ENCODE data around the gene MRPL43.
"Not testable (repeated sequence)": the region's sequence is repeated elsewhere in the genome, so short reads cannot be mapped to it uniquely, and the experiment has no call there.

Gene MRPL43

DNA sequence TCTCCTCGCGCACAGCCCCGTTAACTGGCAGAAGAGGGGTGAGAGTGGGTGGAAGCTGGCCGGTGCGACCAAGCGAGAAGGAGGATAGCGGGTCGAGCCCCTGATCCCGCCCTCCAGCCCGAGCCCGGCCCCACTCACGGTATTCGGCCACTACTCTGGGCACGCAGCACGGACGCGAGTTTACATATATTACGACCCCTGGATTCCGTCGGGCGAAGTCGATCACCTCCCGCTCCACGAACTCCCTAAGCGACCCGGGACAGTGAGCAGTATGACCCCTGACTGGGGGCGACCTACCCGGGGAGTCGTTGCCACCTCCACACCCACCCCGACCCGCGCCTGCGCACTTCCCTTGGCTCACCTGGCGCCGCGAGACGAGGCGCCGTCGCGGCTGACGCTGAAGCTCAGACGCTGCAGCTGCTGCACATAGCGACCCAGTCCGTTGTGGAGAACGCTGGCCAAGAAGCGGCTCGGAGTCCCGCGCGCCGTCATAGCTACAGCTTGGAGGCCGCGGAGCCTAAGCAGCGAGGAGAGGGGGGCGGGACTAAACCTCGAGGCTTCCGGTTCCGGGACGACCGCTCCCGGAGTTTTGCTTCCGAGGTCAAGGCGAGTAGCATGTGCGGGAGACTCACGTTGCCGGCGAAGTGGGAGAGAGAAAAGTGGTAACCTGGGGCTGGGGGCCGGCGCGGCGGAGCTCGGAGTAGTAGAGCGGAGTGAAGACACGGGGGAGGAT, at the start of gene MRPL43, which contains the start of gene TWNK:
TSS of gene MRPL43 (minus strand) at position 546 of the 733 bp plus-strand sequence. CDS start at position 492, 54 bp downstream.
TSS of gene TWNK (plus strand) at position 592 of the 733 bp plus-strand sequence. CDS start 668 bp downstream, outside the sequence.
- DNase-seq (ENCODE audit: low read depth in 2 of 2): peak; percentile 76 to 77

DNA sequence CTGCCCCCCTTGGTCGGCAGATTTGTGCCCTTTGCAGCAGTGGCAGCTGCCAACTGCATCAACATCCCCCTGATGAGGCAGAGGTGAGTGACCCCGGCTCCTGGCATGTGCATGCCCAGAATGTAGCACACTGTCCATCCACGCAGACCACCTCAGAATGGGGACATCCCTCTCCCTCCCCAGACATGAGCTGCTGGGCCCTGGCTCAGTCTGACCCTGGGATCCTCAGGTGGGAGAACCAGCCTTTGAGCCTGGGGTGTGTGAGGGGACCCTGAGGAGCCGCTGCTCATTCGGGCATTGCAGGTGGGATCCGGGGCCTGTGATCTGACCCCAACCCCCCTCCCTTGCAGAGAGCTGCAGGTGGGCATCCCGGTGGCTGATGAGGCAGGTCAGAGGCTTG, 49.4 kb upstream of the MRPL43 start:
- no peak for DNase-seq (ENCODE audit: low read depth in 2 of 2)

DNA sequence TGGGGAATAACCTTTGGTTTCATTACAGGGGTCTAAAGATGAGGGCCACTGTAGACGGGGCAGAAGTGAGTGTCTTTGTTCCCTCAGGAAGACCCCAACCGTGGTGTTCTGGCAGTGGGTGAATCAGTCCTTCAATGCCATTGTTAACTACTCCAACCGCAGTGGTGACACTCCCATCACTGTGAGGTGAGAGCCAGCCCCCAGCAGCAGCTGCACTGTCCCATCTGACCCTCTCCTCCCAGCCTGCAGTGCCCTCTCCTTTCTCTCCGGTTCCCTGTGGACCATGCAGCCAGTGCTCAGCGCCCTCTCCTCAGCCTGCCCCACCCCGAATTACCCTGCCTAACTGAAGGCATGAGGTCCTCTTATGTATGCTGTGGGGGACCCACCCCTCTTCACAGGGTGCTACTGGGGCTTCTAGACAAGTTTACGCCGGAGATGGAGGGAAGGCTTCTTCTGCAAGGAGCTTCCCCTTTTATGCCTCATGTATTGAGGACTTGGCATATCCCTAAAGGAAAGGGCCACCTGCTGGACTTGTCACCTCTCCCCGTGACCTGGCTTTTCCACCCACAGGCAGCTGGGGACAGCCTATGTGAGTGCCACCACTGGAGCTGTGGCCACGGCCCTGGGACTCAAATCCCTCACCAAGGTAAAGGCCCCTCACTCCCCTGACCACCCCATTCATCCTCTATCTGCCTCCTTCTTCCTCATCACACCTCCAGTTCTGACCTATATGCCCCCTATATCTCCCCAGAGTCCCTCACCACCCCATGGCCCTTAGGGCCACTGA, 48.8 kb upstream of the MRPL43 start:
- DNase-seq (ENCODE audit: low read depth in 2 of 2): no peak

DNA sequence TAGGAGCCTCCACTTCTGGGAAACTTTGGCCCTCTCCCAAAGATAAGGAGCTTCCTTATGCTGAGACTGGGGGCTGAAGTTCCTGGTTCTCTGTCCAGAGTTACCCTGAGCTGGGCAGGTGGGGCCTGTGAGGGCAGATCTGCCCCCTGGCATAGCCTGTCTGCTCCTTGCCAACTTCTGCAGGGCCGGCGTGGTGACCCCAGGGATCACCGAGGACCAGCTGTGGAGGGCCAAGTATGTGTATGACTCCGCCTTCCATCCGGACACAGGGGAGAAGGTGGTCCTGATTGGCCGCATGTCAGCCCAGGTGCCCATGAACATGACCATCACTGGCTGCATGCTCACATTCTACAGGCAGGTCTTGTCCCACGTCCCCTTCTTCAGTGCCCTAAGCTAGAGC, 48.0 kb upstream of the MRPL43 start:
- no peak for DNase-seq (ENCODE audit: low read depth in 2 of 2)

DNA sequence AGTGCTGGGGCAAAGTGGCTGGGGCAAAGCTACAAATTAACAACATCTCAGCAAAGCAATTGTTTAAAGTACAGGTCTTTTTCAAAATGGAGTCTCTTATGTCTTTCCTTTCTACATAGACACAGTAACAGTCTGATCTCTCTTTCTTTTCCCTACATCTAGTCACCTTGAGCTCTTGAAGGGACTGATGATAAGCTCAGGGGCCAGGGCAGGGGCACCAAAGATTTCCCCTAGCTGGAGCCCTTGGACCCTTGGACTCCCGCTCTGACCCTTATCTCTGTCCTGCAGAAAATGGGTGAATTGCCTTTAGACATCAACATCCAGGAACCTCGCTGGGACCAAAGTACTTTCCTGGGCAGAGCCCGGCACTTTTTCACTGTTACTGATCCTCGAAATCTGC, 47.1 kb upstream of the MRPL43 start:
- not testable (repeated sequence) for DNase-seq (ENCODE audit: low read depth in 2 of 2)

DNA sequence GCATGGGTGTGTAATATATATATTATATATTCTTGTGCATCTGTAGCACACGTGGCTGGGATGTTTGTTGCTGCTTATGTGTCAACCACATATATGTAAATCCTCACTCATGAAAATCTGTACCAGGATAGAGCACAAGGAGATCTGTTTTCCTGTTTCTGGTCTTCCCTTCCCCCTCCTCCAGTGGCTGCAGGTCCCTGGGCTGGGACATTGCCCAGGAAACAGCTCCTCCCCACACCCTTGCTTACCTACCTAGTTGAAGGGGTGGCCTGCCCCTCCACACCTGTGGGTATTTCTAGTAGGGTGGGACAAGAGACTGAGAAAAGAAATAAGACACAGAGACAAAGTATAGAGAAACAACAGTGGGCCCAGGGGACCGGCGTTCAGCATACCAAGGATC, 46.0 kb upstream of the MRPL43 start:
- no peak for DNase-seq (ENCODE audit: low read depth in 2 of 2)

DNA sequence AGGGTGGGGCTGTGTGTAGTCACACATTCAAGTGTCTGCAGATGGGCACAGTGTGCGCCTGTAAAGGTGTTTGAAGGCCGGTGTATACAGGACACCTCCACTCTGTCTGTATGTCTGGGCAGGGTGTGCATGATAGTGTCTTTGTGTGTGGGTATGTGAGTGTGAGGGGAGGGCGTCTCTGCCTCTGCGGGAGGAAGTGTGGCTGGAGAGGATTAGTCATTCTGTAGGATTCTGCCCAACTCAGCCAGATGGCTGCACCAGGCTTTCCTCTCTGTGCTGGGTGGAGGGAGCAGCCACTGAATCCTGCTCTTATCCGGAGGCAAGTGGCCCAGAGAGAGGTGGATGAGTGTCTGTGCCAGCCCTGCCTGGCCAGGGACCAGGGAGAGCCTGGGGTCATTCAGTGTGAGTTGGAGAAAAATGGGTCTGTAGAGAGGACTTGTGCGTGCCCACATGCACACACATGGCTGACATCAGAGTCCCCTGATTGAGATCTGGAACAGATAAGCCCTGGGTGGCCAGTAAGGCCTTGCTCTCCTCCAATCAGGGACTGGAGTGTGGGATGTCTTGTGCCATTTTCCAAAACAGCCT, 45.4 kb upstream of the MRPL43 start:
- DNase-seq (ENCODE audit: low read depth in 2 of 2): peak; percentile 23 to 42

DNA sequence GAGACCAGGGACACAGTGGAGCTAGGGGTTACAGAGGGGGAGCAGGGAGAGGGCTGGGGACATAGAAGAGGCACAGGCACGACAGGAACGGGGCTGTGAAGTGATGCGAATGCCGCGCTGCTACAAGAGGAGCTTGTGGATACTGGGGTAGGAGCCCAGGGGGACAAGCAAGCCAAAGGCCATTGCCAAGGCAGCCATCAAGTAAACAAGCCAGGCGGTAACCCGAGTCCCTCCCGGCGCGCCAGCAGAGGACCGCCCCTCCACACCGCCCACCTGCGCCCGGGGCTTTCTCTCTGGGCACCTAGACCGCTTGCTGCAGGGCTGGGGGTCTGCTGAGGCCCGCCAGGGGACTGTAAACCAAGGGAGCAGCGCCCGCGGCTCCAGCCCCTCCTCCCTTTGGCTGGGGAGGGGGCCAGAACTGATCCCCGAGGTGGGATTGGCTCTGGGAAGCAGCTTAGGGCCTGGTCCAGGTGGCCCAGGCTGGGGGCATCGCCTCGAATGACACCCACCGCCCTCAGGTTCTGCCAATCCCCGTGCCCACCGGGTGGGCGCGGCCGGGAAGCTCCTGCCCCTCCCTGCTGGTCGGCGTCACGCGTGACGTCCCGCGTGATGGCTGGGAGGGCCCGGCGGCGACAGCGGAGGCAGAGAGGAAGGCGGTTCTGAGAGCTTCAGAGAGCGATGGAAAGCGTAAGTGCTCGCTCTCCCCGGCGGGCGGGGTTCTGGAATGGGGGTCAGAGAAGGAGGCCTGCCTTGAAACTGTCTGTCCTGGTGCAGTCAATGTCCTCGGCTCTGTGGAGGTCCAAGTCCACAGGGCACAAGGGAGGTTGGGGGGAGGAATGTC, 44.7 kb upstream of the MRPL43 start:
- DNase-seq (ENCODE audit: low read depth in 2 of 2): peak; percentile 47 to 53

DNA sequence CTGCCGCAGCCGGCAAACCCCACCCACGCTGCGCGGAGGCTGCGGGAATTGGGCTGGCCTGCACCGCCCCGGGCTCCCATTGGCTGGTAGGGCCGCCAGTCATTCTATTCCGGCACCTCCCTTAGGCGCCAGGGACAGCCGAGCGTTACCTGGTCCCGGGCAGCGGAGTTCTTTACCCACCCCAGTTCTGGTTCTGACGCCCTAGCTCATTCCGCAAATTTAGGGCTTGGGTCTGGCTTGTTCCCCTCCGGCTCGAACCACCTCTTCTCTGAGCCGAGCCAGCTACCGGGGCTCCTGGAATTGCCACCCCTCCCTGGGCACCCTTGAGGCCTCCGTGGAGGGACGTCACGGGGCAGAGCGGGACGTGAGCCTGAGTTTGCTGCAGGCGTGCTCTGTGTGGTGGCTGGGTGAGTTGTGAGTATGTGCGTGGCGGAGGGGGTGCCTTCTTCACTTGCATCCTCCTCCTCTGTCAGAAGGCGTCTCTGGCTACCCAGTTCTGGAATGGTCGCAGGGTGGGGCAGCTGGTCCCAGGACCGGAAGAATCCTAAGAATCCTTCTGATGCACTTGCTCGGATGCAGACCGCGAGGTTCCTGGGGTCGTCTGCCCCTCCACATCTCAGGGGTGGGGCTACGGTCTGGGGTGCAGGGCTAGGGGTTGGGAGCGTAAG, 44.0 kb upstream of the MRPL43 start, which contains the start of the genes PDZD7 and SFXN3:
TSS of gene PDZD7 (minus strand) at position 2 of the 668 bp plus-strand sequence. CDS start 910 bp downstream, outside the sequence.
TSS of gene SFXN3 (plus strand) at position 107 of the 668 bp plus-strand sequence. CDS start 3,461 bp downstream, outside the sequence.
- peak; percentile 96 to 97 for DNase-seq (ENCODE audit: low read depth in 2 of 2)

DNA sequence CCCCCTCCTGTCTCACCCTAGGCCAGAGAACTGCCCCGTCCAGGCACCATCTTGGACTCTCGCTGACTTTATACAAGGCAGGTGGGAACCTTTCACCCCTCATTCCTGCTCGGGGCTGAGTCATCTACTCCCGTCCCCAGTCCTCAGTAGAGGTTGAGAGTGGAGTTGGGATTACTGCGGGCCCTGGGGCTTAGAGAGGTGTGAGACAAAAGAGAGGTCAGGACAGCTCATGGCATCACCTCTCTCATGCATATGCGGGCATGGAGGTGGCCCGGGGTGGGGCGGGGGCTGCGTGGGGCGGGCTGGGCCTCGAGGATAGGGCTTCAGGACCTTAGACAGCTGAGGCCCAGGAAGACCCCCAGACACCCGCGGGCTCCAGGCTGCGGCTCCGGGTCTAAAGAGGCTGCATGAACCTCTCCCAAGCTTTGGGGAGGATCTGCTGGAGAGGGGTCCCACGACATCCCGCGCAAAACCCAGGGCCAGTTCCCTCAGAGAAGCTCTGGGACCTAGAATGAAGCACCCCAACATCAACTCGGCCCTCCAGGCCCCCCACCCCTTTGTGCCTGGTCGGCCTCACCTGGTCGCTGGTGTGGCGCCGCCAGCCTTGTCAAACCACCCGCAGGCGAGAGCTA, 43.3 kb upstream of the MRPL43 start:
- DNase-seq (ENCODE audit: low read depth in 2 of 2): no peak

DNA sequence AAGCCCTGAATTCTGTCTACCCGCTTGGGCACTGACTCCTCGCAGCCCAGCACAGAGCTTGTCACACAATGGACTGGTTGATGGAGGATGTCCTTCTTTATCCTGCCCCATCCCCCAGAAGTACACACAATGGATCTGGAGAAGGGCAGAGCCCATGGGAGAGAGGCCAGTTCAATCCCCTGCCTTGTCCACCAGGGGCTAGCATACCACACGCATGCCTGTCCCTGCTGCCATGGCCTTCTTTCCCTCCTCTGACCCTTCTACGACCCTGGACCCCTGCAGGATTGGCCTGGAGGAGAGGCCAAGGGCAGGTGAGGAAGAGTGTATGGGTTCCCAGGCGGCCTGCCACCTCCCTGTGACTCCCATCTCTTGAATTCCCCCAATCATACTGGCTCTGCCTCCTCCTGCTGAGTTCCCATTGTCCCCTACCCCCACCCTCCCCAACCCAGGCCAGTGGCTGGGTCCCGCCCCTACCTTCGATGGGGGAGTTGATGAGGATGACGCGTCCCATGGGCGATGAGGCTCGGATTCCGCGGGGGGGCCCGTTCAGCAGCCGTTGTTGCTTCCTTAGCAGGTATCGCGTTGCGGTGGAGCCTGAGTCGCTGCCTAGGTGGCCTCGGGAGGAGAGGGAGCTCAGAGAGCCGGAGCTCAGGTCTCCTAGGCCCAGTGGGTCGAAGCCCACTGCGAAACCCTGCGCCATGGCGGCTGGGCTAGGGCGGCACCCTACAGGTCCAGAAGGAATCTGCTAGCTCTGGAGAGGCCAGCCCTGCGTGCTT, 42.4 kb upstream of the MRPL43 start:
- DNase-seq (ENCODE audit: low read depth in 2 of 2): no peak

DNA sequence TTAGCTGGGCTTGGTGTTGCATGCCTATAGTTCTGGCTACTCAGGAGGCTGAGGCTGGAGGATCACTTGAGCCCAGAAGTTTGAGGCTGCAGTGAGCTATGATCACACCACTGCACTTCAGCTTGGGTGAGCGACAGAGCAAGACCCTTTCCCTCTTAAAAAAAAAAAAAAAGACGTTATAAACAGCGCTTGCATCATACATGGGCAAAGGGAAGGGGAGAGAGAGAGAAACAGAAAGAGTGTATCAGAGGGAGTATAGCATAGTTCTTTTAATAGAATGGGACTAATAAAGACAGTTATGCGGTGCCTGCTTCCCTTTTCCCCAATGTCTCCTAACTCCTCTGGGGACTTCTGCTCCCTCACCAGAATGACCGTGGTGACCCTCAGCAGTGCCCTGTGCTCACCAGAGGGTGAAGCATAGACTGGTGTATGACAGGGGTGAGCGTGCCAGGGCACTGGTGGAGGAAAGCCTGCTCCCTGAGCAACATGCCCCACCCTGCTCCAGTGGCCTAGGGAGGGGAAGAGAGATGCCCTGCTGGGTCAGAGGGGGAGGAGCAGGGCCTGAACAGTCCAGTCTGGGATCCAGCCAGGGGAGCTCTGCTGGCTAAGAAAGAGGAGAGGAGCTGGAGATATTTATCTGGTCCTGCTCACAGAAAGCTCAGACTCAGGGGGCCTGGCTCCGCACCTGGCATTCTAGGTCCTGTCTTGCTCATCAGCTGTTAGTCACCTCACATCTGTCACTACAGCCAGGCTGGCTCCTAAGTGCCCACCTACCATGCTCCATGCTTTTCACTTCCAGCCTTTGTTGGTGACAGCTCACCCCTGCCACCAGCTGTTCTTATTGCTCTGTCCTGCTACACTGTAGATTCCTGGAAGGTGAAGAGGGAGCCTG, 41.4 kb upstream of the MRPL43 start:
- DNase-seq (ENCODE audit: low read depth in 2 of 2): no peak

DNA sequence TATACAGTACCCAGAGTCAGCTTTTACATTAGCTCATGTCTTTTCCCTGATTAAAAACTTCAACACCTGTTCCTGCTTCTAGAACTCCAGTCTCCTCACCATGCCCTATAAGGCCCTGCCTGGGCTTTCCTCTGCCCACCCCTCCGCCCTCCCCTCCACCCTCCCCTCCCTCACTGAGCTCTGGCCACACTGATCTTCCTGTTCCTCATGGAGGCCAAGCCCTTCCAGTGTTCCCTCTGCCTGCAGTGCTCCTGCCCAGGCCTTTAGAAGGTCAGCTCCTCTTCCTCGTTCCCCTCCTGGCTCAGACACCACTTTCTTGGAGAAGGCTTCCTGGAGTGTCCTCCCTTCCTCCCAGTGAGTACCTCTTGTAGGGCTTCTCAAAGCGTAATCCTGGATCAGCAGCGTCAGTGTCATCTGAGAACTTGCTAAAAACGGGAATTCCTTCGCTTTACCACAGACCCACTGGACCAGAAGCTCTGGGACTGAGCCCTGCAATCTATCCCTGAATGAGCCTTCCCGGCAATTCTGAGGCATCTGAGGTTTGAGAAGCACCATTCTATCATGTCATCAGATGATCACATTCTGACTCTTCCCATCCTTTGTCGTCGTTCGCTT, 39.9 kb upstream of the MRPL43 start:
- no peak for DNase-seq (ENCODE audit: low read depth in 2 of 2)

DNA sequence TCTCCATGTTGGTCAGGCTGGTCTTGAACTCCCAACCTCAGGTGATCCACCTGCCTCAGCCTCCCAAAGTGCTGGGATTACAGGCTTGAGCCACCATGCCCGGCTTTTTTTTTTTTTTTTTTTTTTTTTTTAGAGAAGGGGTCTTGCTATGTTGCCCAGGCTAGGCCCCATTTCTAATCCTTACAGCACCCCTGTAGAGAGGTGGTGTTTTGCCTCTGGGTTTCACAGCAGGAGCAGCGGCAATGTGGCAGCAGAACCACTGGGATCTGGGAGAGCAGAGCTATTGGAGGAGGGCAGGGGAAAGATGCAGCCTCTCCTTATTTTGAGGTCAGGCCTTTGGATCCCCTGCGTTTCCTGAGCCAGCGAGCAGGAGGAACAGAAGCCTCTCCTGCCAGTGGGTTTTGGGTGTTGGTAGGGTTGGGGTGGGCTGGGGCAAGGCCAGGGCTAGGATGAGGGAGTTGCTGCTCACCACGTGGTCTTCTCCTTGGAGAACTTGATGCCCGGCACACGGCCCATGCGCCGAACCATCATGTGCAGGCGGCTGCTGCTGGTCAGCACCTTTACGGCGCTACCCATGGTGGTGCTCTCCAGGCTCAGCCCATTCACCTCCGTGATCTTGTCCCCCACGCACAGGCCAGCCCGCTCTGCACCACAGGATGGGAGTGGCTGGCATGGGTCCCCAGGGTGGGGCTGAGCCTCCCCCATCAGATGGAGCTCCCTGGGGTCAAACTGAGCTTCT, 35.8 kb upstream of the MRPL43 start:
- DNase-seq (ENCODE audit: low read depth in 2 of 2): no peak

DNA sequence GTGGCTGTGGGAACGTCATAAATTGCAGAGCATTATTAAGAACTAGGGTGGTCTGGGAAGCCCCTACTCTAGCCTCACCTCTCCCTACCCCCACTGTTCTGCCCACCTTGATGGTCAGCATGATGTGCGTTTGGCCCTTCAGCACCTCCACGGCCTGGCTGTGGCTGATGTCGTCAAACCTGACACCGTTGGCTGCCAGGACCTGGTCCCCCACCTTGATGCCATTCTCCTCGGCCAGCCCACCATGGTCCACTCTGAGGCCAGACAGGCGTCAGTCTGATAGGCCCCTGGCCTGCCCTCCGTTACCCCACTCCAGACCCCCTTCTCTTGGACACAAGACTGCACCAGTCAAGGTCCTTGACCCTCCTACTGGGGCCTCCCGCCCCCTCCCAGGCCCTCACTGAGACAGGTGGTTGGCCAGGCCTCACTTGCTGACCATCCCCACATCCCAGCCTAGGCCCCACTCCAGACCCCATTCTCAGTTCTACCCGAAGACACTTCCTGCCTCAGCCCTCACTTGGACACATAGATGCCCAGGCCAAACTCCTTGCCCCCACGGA, 34.5 kb upstream of the MRPL43 start:
- DNase-seq (ENCODE audit: low read depth in 2 of 2): no peak

DNA sequence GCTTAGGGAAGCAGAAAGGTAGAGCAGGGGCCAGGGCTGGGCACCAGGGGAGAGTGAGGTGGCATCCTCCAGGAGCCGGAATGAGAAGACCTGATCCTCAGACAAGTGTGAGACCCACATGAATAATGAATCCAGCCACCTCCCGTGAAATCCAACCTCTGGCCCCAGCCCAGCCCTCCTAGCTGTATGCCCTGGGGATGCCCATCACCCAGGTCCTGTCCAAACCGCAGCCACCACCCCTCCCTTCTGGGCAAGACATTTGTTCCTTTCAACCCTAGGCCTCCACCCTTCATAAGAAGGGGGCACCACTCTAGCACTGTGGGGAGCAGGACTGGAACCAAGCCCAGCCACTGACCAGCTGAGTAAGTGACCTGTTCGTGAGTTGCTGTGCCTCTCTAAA, 33.9 kb upstream of the MRPL43 start:
- no peak for DNase-seq (ENCODE audit: low read depth in 2 of 2)

All from activated CD4-positive, alpha-beta T cell treated with anti-CD3 and anti-CD28 coated beads for 24 hours (primary cell).